Osteocyte (in vitro differentiated cells): ENCODE results near the gene B3GALT6. TPM values are rescaled to one million over a fixed set of nuclear protein-coding genes. Genes with fewer than 3 reads are reported as not detected.
A peak's percentile ranks its signal among the peaks of the same experiment; 100 is the strongest.

Experiments
- DNase-seq: peaks from one replicate; pipeline ENCODE4 v3.0.0; 2021; ENCODE audit warnings: mixed read lengths; ENCODE audit not compliant: unreplicated experiment; ENCODE audit errors: extremely low spot score
- H3K27ac Mint-ChIP-seq: one replicate; pipeline ENCODE4 v1.8.0; 2021; ENCODE audit warnings: mild to moderate bottlenecking, mixed read lengths; ENCODE audit not compliant: unreplicated experiment
- H3K27me3 Mint-ChIP-seq: one replicate; pipeline ENCODE4 v1.8.0; 2021; ENCODE audit warnings: mixed read lengths; ENCODE audit not compliant: unreplicated experiment
- H3K36me3 Mint-ChIP-seq: one replicate; pipeline ENCODE4 v1.8.0; 2021; ENCODE audit warnings: mixed read lengths; ENCODE audit not compliant: unreplicated experiment
- H3K4me1 Mint-ChIP-seq: one replicate; pipeline ENCODE4 v1.8.0; 2021; ENCODE audit warnings: mixed read lengths; ENCODE audit not compliant: unreplicated experiment
- H3K4me3 Mint-ChIP-seq: one replicate; pipeline ENCODE4 v1.8.0; 2021; ENCODE audit warnings: mild to moderate bottlenecking, moderate library complexity, mixed read lengths; ENCODE audit not compliant: unreplicated experiment
- H3K9me3 Mint-ChIP-seq: one replicate; pipeline ENCODE4 v1.8.0; 2021; ENCODE audit warnings: mixed read lengths; ENCODE audit not compliant: unreplicated experiment
- CTCF ChIP-seq: fragments of 200-600 bp; sonication (generic); IDR thresholded peaks from 2 replicates; pipeline ENCODE4 v1.5.0; 2021; ENCODE audit warnings: antibody characterized with exemption, mild to moderate bottlenecking, moderate library complexity
- total RNA-seq: library from RNA; stranded (reverse); gene quantifications from 2 replicates; pipeline ENCODE4 v1.2.1, GENCODE V29; 2021

The B3GALT6 gene
- total RNA-seq, 1 donor from 2014 or later: 38.6 TPM

GRCh38 chr1:1274931-1275431, 42.9 kb downstream of the B3GALT6 start:
- Mint-ChIP-seq H3K36me3 (peaks cover 5% of the 10 kb centered on the region), H3K4me3 (peak overlapping the region; percentile 65), H3K27me3 (no peaks in the 10 kb centered on the region), H3K4me1 (peaks cover 26% of the 10 kb centered on the region), H3K9me3 (no peaks in the 10 kb centered on the region), H3K27ac (peak overlapping the region; percentile 31)
- no peak for DNase-seq
- TF ChIP-seq CTCF: no peak

GRCh38 chr1:1275836-1276235, 43.8 kb downstream of the B3GALT6 start:
- no peak for DNase-seq
- peaks cover 18% of the 10 kb centered on the region for H3K4me1 Mint-ChIP-seq
- no peak for TF ChIP-seq CTCF
- H3K36me3 Mint-ChIP-seq: peaks cover 5% of the 10 kb centered on the region
- no peak overlapping the region for H3K27ac Mint-ChIP-seq
- no peaks in the 10 kb centered on the region for H3K9me3 Mint-ChIP-seq
- H3K4me3 Mint-ChIP-seq: peak overlapping the region; percentile 46
- no peaks in the 10 kb centered on the region for H3K27me3 Mint-ChIP-seq

- TF ChIP-seq CTCF: no peak
- no peaks in the 10 kb centered on the region for H3K9me3 Mint-ChIP-seq
- no peak overlapping the region for H3K4me3 Mint-ChIP-seq
- H3K4me1 Mint-ChIP-seq: no peaks in the 10 kb centered on the region
- H3K27ac Mint-ChIP-seq: no peak overlapping the region
- DNase-seq: no peak
- no peaks in the 10 kb centered on the region for H3K27me3 Mint-ChIP-seq
- H3K36me3 Mint-ChIP-seq: no peaks in the 10 kb centered on the region
Measured at GRCh38 chr1:1278620-1279019, 46.6 kb downstream of the B3GALT6 start.

GRCh38 chr1:1279028-1279427, 47.0 kb downstream of the B3GALT6 start:
- no peaks in the 10 kb centered on the region for H3K4me1 Mint-ChIP-seq
- TF ChIP-seq CTCF: no peak
- H3K4me3 Mint-ChIP-seq: no peak overlapping the region
- H3K9me3 Mint-ChIP-seq: no peaks in the 10 kb centered on the region
- H3K27me3 Mint-ChIP-seq: no peaks in the 10 kb centered on the region
- no peaks in the 10 kb centered on the region for H3K36me3 Mint-ChIP-seq
- no peak overlapping the region for H3K27ac Mint-ChIP-seq
- no peak for DNase-seq

GRCh38 chr1:1280782-1281481, 48.9 kb downstream of the B3GALT6 start:
- H3K4me3 Mint-ChIP-seq: no peak overlapping the region
- no peaks in the 10 kb centered on the region for H3K27me3 Mint-ChIP-seq
- no peaks in the 10 kb centered on the region for H3K4me1 Mint-ChIP-seq
- TF ChIP-seq CTCF: no peak
- no peak for DNase-seq
- no peaks in the 10 kb centered on the region for H3K9me3 Mint-ChIP-seq
- no peaks in the 10 kb centered on the region for H3K36me3 Mint-ChIP-seq
- H3K27ac Mint-ChIP-seq: no peak overlapping the region
